Keratinocyte (primary cell): ENCODE data around the gene LCA5. TPM values are rescaled to one million over a fixed set of nuclear protein-coding genes. Genes with fewer than 3 reads are reported as not detected.

Source experiments
- DNase-seq: peaks from one replicate; pipeline ENCODE4 v3.0.0-alpha.2; 2011; ENCODE audit warnings: low read depth, missing footprints, low spot score
- FAIRE-seq: peaks from 2 replicates; lab custom pipeline; 2011; peaks lifted over from hg19 to GRCh38; lab: Jason Lieb, UNC
- H2AFZ ChIP-seq: 2 replicates; pipeline ENCODE4 v1.6.0; 2012; ENCODE audit warnings: low read length, control low read depth, inconsistent platforms; ENCODE audit not compliant: control insufficient read depth
- H3K27ac ChIP-seq: 2 replicates; pipeline ENCODE4 v1.5.1; 2011; ENCODE audit warnings: low read length; ENCODE audit not compliant: control insufficient read depth, insufficient read depth
- H3K27me3 ChIP-seq: 3 replicates; pipeline ENCODE4 v1.6.0; 2011; ENCODE audit warnings: low read length; ENCODE audit not compliant: control insufficient read depth, insufficient read depth; ENCODE audit errors: extremely low read depth
- H3K36me3 ChIP-seq, 2 experiments: 2 replicates in 1 of 2; 3 replicates in 1 of 2; pipeline ENCODE4 v1.5.1; 2011; ENCODE audit warnings: low read length in 2 of 2, mild to moderate bottlenecking in 1 of 2; ENCODE audit not compliant: control insufficient read depth in 2 of 2, insufficient read depth in 2 of 2; ENCODE audit errors: extremely low read depth in 1 of 2
- H3K4me1 ChIP-seq: 3 replicates; pipeline ENCODE4 v1.5.1; 2011; ENCODE audit warnings: low read length; ENCODE audit not compliant: control insufficient read depth, insufficient read depth; ENCODE audit errors: extremely low read depth
- H3K4me2 ChIP-seq: 3 replicates; pipeline ENCODE4 v1.6.0; 2011; ENCODE audit warnings: low read depth, low read length; ENCODE audit not compliant: control insufficient read depth, insufficient read depth; ENCODE audit errors: extremely low read depth
- H3K4me3 ChIP-seq, 3 experiments: fragments of 200-600 bp in 1 of 3; sonication (generic) in 1 of 3; 2 replicates in 2 of 3; 3 replicates in 1 of 3; pipeline ENCODE4 v1.5.1; 2011 to 2016; ENCODE audit warnings: low read length in 3 of 3, mild to moderate bottlenecking in 3 of 3, control low read depth in 2 of 3, inconsistent platforms in 1 of 3, low read depth in 1 of 3, mixed read lengths in 1 of 3, mixed run types in 1 of 3, moderate library complexity in 1 of 3; ENCODE audit not compliant: control insufficient read depth in 2 of 3, insufficient read depth in 2 of 3; ENCODE audit errors: extremely low read depth in 1 of 3
- H3K79me2 ChIP-seq: 2 replicates; pipeline ENCODE4 v1.6.0; 2012; ENCODE audit warnings: low read length; ENCODE audit not compliant: control insufficient read depth, insufficient read depth
- H3K9ac ChIP-seq: 3 replicates; pipeline ENCODE4 v1.6.0; 2011; ENCODE audit warnings: low read length; ENCODE audit not compliant: control insufficient read depth, insufficient read depth; ENCODE audit errors: extremely low read depth
- H3K9me1 ChIP-seq: 3 replicates; pipeline ENCODE4 v1.6.0; 2011; ENCODE audit warnings: low read length; ENCODE audit not compliant: control insufficient read depth, insufficient read depth; ENCODE audit errors: extremely low read depth
- H3K9me3 ChIP-seq: 2 replicates; pipeline ENCODE4 v1.5.1; 2012; ENCODE audit warnings: low read depth, low read length; ENCODE audit not compliant: control insufficient read depth
- H4K20me1 ChIP-seq: 3 replicates; pipeline ENCODE4 v1.6.0; 2011; ENCODE audit warnings: low read length; ENCODE audit not compliant: control insufficient read depth, insufficient read depth; ENCODE audit errors: extremely low read depth
- EZH2 ChIP-seq: IDR thresholded peaks from one replicate; pipeline ENCODE4 v1.6.1; 2012; ENCODE audit warnings: inconsistent platforms, mild to moderate bottlenecking, low read length, moderate library complexity
- dilution Hi-C: fragments of 300-500 bp; cut with MboI; formaldehyde crosslinking; loops from one replicate; pipeline ENCODE4 v1.7.0; 2020; ENCODE audit warnings: low sequenced_read_pairs; ENCODE audit not compliant: extremely low pct_ligation_motif_present
- polyA plus RNA-seq, 5 experiments: library from polyadenylated mRNA; depleted of rRNA in 3 of 5; stranded (reverse) in 3 of 5; stranded (forward) in 1 of 5; unstranded in 1 of 5; fragments of >200 nt; gene quantifications; 1 replicate in 1 of 5; 2 replicates in 3 of 5; 3 replicates in 1 of 5; pipeline versions ENCODE4 v1.2.1 to v1.2.3, GENCODE V29; 2011 to 2012; ENCODE audit warnings: missing spikeins in 2 of 5, low read depth in 1 of 5, low replicate concordance in 1 of 5
- TF ChIP-seq, protein P1 (sequence below), 3 experiments: IDR thresholded peaks in 1 of 3; conservative IDR thresholded peaks in 1 of 3; optimal IDR thresholded peaks in 1 of 3; 2 replicates in 2 of 3; 3 replicates in 1 of 3; pipeline versions ENCODE3 to v1.5.1; 2011; ENCODE audit warnings: low read length in 3 of 3, mild to moderate bottlenecking in 3 of 3, moderate library complexity in 2 of 3, control low read depth in 1 of 3, inconsistent platforms in 1 of 3; ENCODE audit not compliant: insufficient read depth in 2 of 3; ENCODE audit errors: extremely low read depth in 1 of 3

Gene LCA5
- polyA plus RNA-seq, 1 donor (not counting 4 experiments of a cell fraction or from before 2014, with no cell fraction given) = 1.6 TPM

- H3K79me2 ChIP-seq = no peaks in the 10 kb centered on the region
- no peaks in the 10 kb centered on the region for H4K20me1 ChIP-seq
- H3K36me3 ChIP-seq = no peaks in the 10 kb centered on the region
- no peaks in the 10 kb centered on the region for H3K4me1 ChIP-seq
- H3K9ac ChIP-seq = no peak overlapping the region
- dilution Hi-C loops = no loop called here
- H3K9me3 ChIP-seq = no peaks in the 10 kb centered on the region
- no peak overlapping the region for H3K27ac ChIP-seq
- no peak overlapping the region for H3K4me2 ChIP-seq
- no peak for TF ChIP-seq EZH2
- TF ChIP-seq, protein P1, sequence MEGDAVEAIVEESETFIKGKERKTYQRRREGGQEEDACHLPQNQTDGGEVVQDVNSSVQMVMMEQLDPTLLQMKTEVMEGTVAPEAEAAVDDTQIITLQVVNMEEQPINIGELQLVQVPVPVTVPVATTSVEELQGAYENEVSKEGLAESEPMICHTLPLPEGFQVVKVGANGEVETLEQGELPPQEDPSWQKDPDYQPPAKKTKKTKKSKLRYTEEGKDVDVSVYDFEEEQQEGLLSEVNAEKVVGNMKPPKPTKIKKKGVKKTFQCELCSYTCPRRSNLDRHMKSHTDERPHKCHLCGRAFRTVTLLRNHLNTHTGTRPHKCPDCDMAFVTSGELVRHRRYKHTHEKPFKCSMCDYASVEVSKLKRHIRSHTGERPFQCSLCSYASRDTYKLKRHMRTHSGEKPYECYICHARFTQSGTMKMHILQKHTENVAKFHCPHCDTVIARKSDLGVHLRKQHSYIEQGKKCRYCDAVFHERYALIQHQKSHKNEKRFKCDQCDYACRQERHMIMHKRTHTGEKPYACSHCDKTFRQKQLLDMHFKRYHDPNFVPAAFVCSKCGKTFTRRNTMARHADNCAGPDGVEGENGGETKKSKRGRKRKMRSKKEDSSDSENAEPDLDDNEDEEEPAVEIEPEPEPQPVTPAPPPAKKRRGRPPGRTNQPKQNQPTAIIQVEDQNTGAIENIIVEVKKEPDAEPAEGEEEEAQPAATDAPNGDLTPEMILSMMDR (optimal IDR thresholded peaks at IDR 0.05 in 1 of 3, IDR thresholded peaks at IDR 0.05 in 1 of 3, conservative IDR thresholded peaks at IDR 0.05 in 1 of 3; ENCODE audit: extremely low read depth in 1 of 3, insufficient read depth in 2 of 3, low read length in 3 of 3) = no peak
- FAIRE-seq = no peak
- H3K9me1 ChIP-seq = no peaks in the 10 kb centered on the region
- no peaks in the 10 kb centered on the region for H3K27me3 ChIP-seq
- no peak overlapping the region for H2AFZ ChIP-seq
- H3K4me3 ChIP-seq = no peak overlapping the region
- no peak for DNase-seq
Measured at GRCh38 chr6:79440598-79440997, 96.6 kb downstream of the LCA5 start.

- no peaks in the 10 kb centered on the region for H3K36me3 ChIP-seq
- H3K79me2 ChIP-seq = no peaks in the 10 kb centered on the region
- no peak overlapping the region for H3K4me3 ChIP-seq
- DNase-seq (no peak), FAIRE-seq (no peak)
- H3K9ac ChIP-seq = no peak overlapping the region
- no peaks in the 10 kb centered on the region for H3K27me3 ChIP-seq
- no peak overlapping the region for H3K27ac ChIP-seq
- no peaks in the 10 kb centered on the region for H3K9me3 ChIP-seq
- no peaks in the 10 kb centered on the region for H3K9me1 ChIP-seq
- TF ChIP-seq, protein P1 (optimal IDR thresholded peaks at IDR 0.05 in 1 of 3, IDR thresholded peaks at IDR 0.05 in 1 of 3, conservative IDR thresholded peaks at IDR 0.05 in 1 of 3; ENCODE audit: extremely low read depth in 1 of 3, insufficient read depth in 2 of 3, low read length in 3 of 3) = no peak
- no peak for TF ChIP-seq EZH2
- no peak overlapping the region for H2AFZ ChIP-seq
- H3K4me2 ChIP-seq = no peak overlapping the region
- no peaks in the 10 kb centered on the region for H4K20me1 ChIP-seq
- no peaks in the 10 kb centered on the region for H3K4me1 ChIP-seq
- dilution Hi-C loops = no loop called here
Measured at GRCh38 chr6:79438030-79438429, 99.2 kb downstream of the LCA5 start.
